HG02588 (cell line): ENCODE results near the gene HS3ST5.

Experiments used
- ATAC-seq: cut with Tn5 transposase; IDR thresholded peaks from one replicate; pipeline ENCODE4 v1.9.1; 2021; ENCODE audit warnings: mild to moderate bottlenecking, moderate library complexity; ENCODE audit not compliant: unreplicated experiment

Gene HS3ST5

GRCh38 chr6:114008331-114008730, 334.5 kb downstream of the HS3ST5 start:
- ATAC-seq = no peak

DNA sequence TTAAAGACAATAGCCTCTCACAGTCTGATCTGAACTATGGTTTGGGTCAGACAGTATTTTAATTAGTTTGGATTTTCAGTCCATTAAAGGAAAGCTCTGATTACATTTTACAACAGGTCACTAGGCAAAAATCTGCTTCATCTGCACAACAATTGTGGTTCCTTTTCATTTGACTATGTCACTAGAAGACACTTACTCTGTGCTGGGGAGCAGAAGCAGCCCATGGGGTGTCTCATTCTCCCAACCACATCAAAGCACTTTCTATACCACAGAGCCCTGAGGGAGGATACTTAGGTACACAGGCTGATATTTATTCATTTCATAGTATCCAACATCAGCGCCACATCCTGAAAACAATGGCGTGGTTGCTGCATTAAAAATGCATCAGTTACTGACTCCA, 335.3 kb downstream of the HS3ST5 start:
- ATAC-seq = no peak
